ENCODE results near the gene SCFD2. TPM values are rescaled to one million over a fixed set of nuclear protein-coding genes. Genes with fewer than 3 reads are reported as not detected.

Gene SCFD2
- total RNA-seq, 4 donors from 2014 or later = 13.1 to 27.4 (median 19.8) TPM

- no peak for TF ChIP-seq CTCF (IDR thresholded peaks at IDR 0.05; ENCODE audit: low read depth)
Observed at GRCh38 chr4:53123819-53124218, 242.0 kb downstream of the SCFD2 start.

GRCh38 chr4:53123171-53123570 lies 242.7 kb downstream of the SCFD2 start:
- no peak for TF ChIP-seq CTCF (IDR thresholded peaks at IDR 0.05; ENCODE audit: low read depth)

DNA sequence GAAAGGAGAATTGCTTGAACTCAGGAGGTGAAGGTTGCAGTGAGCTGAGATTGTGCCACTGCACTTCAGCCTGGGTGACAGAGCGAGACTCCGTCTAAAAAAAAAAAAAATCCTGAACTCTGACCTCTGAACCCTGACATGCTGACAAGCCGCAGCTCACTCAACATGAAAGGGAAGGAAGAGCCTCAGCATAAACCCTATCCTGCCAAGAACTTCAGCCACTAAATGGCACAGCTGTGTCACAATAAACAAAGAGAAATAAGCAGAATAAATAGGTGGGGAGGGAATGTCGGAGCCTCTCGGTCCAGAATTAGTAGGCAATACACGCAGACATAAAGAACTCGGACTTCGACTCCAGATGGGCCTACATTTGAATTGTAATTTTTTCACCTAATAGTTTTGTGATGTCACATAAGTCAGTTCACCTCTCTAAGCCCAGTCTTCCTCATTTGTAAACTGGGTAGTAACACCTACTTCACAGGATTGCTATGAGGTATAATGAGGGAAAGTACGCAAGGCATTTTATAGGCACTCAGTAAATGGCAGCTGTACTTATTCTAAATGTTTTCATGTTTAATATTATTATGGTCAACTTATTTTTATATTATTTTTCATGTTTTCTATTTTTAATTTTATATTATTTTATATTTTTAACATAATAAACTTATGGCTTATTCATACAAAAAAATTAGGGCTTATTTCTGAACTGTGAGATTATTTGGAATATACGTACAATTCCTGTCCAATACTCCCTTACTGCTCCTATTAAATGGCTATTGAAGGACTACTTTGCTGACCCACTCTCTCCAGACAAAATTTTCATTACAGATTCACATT lies 243.4 kb downstream of the SCFD2 start:
- no peak for TF ChIP-seq CTCF (IDR thresholded peaks at IDR 0.05; ENCODE audit: low read depth)

- TF ChIP-seq CTCF (IDR thresholded peaks at IDR 0.05; ENCODE audit: low read depth) = no peak
Observed at GRCh38 chr4:53121264-53121865, 244.5 kb downstream of the SCFD2 start.

- no peak for TF ChIP-seq CTCF (IDR thresholded peaks at IDR 0.05; ENCODE audit: low read depth)
Observed at GRCh38 chr4:53120778-53121177, 245.1 kb downstream of the SCFD2 start.

DNA sequence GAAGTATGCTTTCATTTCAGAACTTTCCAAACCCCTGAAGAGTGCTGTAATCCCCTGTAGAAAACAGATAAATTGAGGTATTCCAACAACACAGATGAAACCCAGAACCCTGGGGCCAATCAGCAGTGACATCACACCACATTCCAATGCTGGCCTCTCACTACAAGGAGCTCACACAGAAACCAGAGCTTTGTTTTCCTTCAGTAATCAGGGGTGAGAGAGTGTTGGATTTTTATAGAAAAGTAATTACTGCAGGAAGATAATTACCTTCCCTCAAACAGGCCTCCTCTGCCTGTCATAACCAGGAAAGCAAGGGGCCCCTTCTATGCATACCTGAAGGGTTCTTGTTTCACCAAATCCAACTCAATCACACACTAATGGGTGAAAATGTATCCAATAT lies 246.2 kb downstream of the SCFD2 start:
- no peak for TF ChIP-seq CTCF (IDR thresholded peaks at IDR 0.05; ENCODE audit: low read depth)

- TF ChIP-seq CTCF (IDR thresholded peaks at IDR 0.05; ENCODE audit: low read depth) = no peak
Observed at GRCh38 chr4:53118676-53119075, 247.2 kb downstream of the SCFD2 start.

Measured in subcutaneous adipose tissue (tissue), 4 donors.